IMR-90 (cell line): ENCODE data around the gene CGB1. TPM values are rescaled to one million over a fixed set of nuclear protein-coding genes. Genes with fewer than 3 reads are reported as not detected.
"Not testable (repeated sequence)": the region's sequence is repeated elsewhere in the genome, so short reads cannot be mapped to it uniquely, and the experiment has no call there.

Experiments
- ATAC-seq: fragments of 200-7000 bp; cut with Tn5 transposase; 2 replicates; pipeline ENCODE4 v1.9.1; 2020; ENCODE audit warnings: low read depth, mild to moderate bottlenecking, moderate library complexity
- BruUV-seq: library from RNA; stranded (reverse); fragments of 400-500 nt; replicated peaks from 2 replicates; lab custom pipeline; 2021; lab: Mats Ljungman, UMichigan
- CTCF ChIA-PET: fragments of 300-600 bp; formaldehyde crosslinking; extraction: SDS; loops from one replicate; lab custom pipeline; 2021; ENCODE audit warnings: antibody characterized with exemption; lab: Yijun Ruan, JAX
- POLR2A ChIA-PET: fragments of 300-600 bp; sonication (Branson Sonifier 250); formaldehyde crosslinking; loops from one replicate; lab custom pipeline; 2022; ENCODE audit warnings: antibody characterized with exemption; ENCODE audit not compliant: unreplicated experiment; lab: Charles Lee
- DNase-seq: peaks from one replicate; pipeline ENCODE4 v3.0.0; 2013
- H2AFZ ChIP-seq: replicated peaks from 2 replicates; pipeline ENCODE3; 2013; ENCODE audit warnings: low read length, mild to moderate bottlenecking; ENCODE audit not compliant: poor library complexity
- H2AK5ac ChIP-seq: 2 replicates; pipeline ENCODE4 v1.6.1; 2013; ENCODE audit warnings: low read depth, low read length, inconsistent platforms
- H2AK9ac ChIP-seq: replicated peaks from 2 replicates; pipeline ENCODE3; 2013; ENCODE audit warnings: mild to moderate bottlenecking, low read depth, low read length, moderate library complexity; ENCODE audit not compliant: poor library complexity
- H2BK120ac ChIP-seq: 2 replicates; pipeline ENCODE4 v1.6.1; 2013; ENCODE audit warnings: low read depth, low read length, inconsistent platforms
- H2BK15ac ChIP-seq: 3 replicates; pipeline ENCODE4 v1.6.1; 2013; ENCODE audit warnings: low read depth, low read length, inconsistent platforms
- H2BK20ac ChIP-seq: 2 replicates; pipeline ENCODE4 v1.6.1; 2013; ENCODE audit warnings: low read depth, mild to moderate bottlenecking, inconsistent platforms, low read length, moderate library complexity
- H2BK5ac ChIP-seq: 2 replicates; pipeline ENCODE4 v1.6.1; 2013; ENCODE audit warnings: mild to moderate bottlenecking, low read depth, low read length, inconsistent platforms; ENCODE audit not compliant: poor library complexity, severe bottlenecking
- H3K14ac ChIP-seq: replicated peaks from 2 replicates; pipeline ENCODE4 v1.6.1; 2013; ENCODE audit warnings: low read depth, low read length, inconsistent platforms
- H3K18ac ChIP-seq: 2 replicates; pipeline ENCODE4 v1.6.1; 2013; ENCODE audit warnings: low read depth, low read length, control low read depth
- H3K23ac ChIP-seq: 2 replicates; pipeline ENCODE4 v1.6.1; 2013; ENCODE audit warnings: low read depth, low read length, inconsistent platforms
- H3K27ac ChIP-seq: 2 replicates; pipeline ENCODE4 v1.5.1; 2013; ENCODE audit warnings: mild to moderate bottlenecking, control low read depth, low read length; ENCODE audit not compliant: insufficient read depth
- H3K27me3 ChIP-seq: 2 replicates; pipeline ENCODE4 v1.6.1; 2013; ENCODE audit warnings: low read length; ENCODE audit not compliant: control insufficient read depth, insufficient read depth
- H3K36me3 ChIP-seq: 2 replicates; pipeline ENCODE4 v1.6.1; 2013; ENCODE audit warnings: low read length, mixed read lengths; ENCODE audit not compliant: control insufficient read depth, insufficient read depth
- H3K4ac ChIP-seq: 2 replicates; pipeline ENCODE4 v1.6.1; 2013; ENCODE audit warnings: low read depth, low read length, inconsistent platforms
- H3K4me1 ChIP-seq: 2 replicates; pipeline ENCODE4 v1.6.1; 2013; ENCODE audit warnings: low read length, mixed read lengths; ENCODE audit not compliant: control insufficient read depth, insufficient read depth
- H3K4me2 ChIP-seq: 2 replicates; pipeline ENCODE4 v1.6.1; 2013; ENCODE audit warnings: low read depth, mild to moderate bottlenecking, control low read depth, low read length, moderate library complexity
- H3K4me3 ChIP-seq: 2 replicates; pipeline ENCODE4 v1.5.1; 2013; ENCODE audit warnings: low read depth, mild to moderate bottlenecking, control low read depth, low read length, moderate library complexity; ENCODE audit not compliant: insufficient read depth
- H3K56ac ChIP-seq: 2 replicates; pipeline ENCODE4 v1.6.1; 2013; ENCODE audit warnings: low read length, inconsistent platforms; ENCODE audit not compliant: insufficient read depth; ENCODE audit errors: extremely low read depth
- H3K79me1 ChIP-seq, 2 experiments: 2 replicates each; pipeline ENCODE4 v1.6.1; 2013; ENCODE audit warnings: low read length in 2 of 2, inconsistent platforms in 1 of 2, low read depth in 1 of 2
- H3K9ac ChIP-seq: 2 replicates; pipeline ENCODE4 v1.6.1; 2013; ENCODE audit warnings: low read depth, low read length, control low read depth
- H3K9me1 ChIP-seq: 2 replicates; pipeline ENCODE4 v1.6.1; 2013; ENCODE audit warnings: low read length, inconsistent platforms; ENCODE audit not compliant: insufficient read depth
- H3K9me3 ChIP-seq: 2 replicates; pipeline ENCODE4 v1.6.1; 2013; ENCODE audit warnings: low read length; ENCODE audit not compliant: control insufficient read depth, insufficient read depth
- H4K20me1 ChIP-seq: 2 replicates; pipeline ENCODE4 v1.6.1; 2013; ENCODE audit warnings: low read length, inconsistent platforms; ENCODE audit not compliant: insufficient read depth
- H4K5ac ChIP-seq: 2 replicates; pipeline ENCODE4 v1.6.1; 2013; ENCODE audit warnings: mild to moderate bottlenecking, low read depth, low read length, control low read depth
- H4K8ac ChIP-seq, 2 experiments: 2 replicates each; pipeline ENCODE4 v1.6.1; 2013; ENCODE audit warnings: low read depth in 2 of 2, low read length in 2 of 2, control low read depth in 1 of 2, inconsistent platforms in 1 of 2
- H4K91ac ChIP-seq: 2 replicates; pipeline ENCODE4 v1.6.1; 2013; ENCODE audit warnings: low read depth, low read length, inconsistent platforms; ENCODE audit not compliant: insufficient read depth
- RAD21 ChIP-seq: IDR thresholded peaks from 2 replicates; pipeline ENCODE4 v1.6.1; 2012; ENCODE audit warnings: low read length, improper control_type of control experiment
- SMC3 ChIP-seq: fragments of 150-350 bp; IDR thresholded peaks from 2 replicates; pipeline ENCODE4 v1.6.1; 2016; ENCODE audit warnings: low read depth, mild to moderate bottlenecking, antibody characterized with exemption, low read length, moderate library complexity
- whole genome bisulfite sequencing, 2 experiments: methylation state at CpG; one replicate each; pipeline versions ENCODE4 v1.1.5 to v1.1.7; 2013; ENCODE audit warnings: missing lambda C conversion rate in 2 of 2; ENCODE audit not compliant: insufficient read length in 1 of 2; ENCODE audit errors: extremely low coverage in 2 of 2; 5-methylcytosine and 5-hydroxymethylcytosine counted together
- dilution Hi-C: fragments of 300-500 bp; cut with HindIII; formaldehyde crosslinking; loops from one replicate; pipeline ENCODE4 v1.14.3; 2018; ENCODE audit warnings: low sequenced_read_pairs; ENCODE audit not compliant: unreplicated experiment
- in situ Hi-C: fragments of 300-500 bp; cut with MboI; formaldehyde crosslinking; loops from 3 replicates; pipeline ENCODE4 v1.14.3; 2019; ENCODE audit warnings: low sequenced_read_pairs, inconsistent platforms, mixed read lengths
- intact Hi-C: fragments of 100-400 bp; cut with micrococcal nuclease; formaldehyde crosslinking; loops from 2 replicates; pipeline ENCODE4 v1.10.0; 2022
- polyA plus RNA-seq, 3 experiments: library from polyadenylated mRNA; depleted of rRNA; stranded (reverse); fragments of >200 nt; gene quantifications; 2 replicates each; pipeline ENCODE4 v1.2.3, GENCODE V29; 2012; ENCODE audit warnings: low replicate concordance in 1 of 3
- total RNA-seq: library from RNA; depleted of rRNA; stranded (reverse); fragments of >200 nt; gene quantifications from 2 replicates; pipeline ENCODE4 v1.2.3, GENCODE V29; 2012
- TF ChIP-seq, protein P1 (sequence below): conservative IDR thresholded peaks from 2 replicates; pipeline ENCODE4 v1.5.1; 2012; ENCODE audit warnings: mild to moderate bottlenecking, low read depth, low read length, improper control_type of control experiment

CGB1 gene
- total and polyA plus RNA-seq, 2 of the 4 experiments (the other 2 are of a cell fraction): not detected

DNA sequence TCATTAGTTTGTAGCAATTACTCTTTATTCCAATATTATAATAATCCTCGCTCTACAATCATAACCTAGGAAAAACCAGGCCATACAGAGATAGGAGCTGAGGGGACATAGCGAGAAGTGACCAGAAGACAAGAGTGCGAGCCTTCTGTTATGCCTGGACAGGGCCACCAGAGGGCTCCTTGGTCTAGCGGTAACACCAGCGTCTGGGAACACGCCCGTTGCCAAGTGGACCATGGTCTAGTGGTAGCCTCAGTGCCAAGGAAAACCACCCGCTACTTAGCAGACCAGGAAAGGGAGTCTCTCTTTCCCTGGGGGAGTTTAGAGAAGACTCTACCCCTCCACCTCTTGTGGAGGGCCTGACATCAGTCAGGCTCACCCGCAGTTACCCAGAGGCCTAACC lies 38.2 kb upstream of the CGB1 start:
- H3K4me3 ChIP-seq, in situ Hi-C loops, H3K9me1 ChIP-seq, H4K20me1 ChIP-seq, H3K9ac ChIP-seq, H3K23ac ChIP-seq, H4K91ac ChIP-seq, H3K4me2 ChIP-seq, H3K4me1 ChIP-seq, H2BK120ac ChIP-seq, H4K5ac ChIP-seq, H3K56ac ChIP-seq, H3K36me3 ChIP-seq, POLR2A ChIA-PET, H3K27ac ChIP-seq, H2AFZ ChIP-seq, H2BK20ac ChIP-seq, H2AK5ac ChIP-seq, H3K79me1 ChIP-seq, H3K14ac ChIP-seq, dilution Hi-C loops, H2BK15ac ChIP-seq, H2AK9ac ChIP-seq, ATAC-seq, H3K4ac ChIP-seq, H3K18ac ChIP-seq, H4K8ac ChIP-seq, BruUV-seq, H2BK5ac ChIP-seq: not testable (repeated sequence)
- peak; percentile 51 for DNase-seq
- Histone ChIP-seq H3K9me3 (peaks cover 13% of the 10 kb centered on the region), H3K27me3 (peaks cover 32% of the 10 kb centered on the region)
- TF ChIP-seq SMC3 (peak; percentile 51), RAD21 (peak; percentile 52)
- TF ChIP-seq, protein P1, sequence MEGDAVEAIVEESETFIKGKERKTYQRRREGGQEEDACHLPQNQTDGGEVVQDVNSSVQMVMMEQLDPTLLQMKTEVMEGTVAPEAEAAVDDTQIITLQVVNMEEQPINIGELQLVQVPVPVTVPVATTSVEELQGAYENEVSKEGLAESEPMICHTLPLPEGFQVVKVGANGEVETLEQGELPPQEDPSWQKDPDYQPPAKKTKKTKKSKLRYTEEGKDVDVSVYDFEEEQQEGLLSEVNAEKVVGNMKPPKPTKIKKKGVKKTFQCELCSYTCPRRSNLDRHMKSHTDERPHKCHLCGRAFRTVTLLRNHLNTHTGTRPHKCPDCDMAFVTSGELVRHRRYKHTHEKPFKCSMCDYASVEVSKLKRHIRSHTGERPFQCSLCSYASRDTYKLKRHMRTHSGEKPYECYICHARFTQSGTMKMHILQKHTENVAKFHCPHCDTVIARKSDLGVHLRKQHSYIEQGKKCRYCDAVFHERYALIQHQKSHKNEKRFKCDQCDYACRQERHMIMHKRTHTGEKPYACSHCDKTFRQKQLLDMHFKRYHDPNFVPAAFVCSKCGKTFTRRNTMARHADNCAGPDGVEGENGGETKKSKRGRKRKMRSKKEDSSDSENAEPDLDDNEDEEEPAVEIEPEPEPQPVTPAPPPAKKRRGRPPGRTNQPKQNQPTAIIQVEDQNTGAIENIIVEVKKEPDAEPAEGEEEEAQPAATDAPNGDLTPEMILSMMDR: peak; percentile 58
- no CpG with 5 or more reads among the region's 9 CpGs for WGBS, 2 experiments
- intact Hi-C loops: loop anchor here (1.0 to 5.0 kb wide), 2 partner anchors 70 to 83 kb away; partner anchors contain the start of genes GYS1 and RUVBL2
- CTCF ChIA-PET: interaction anchor here (0.8 to 1.8 kb wide), 4 partner anchors 8 to 82 kb away, joined by 3 to 4 read pairs (median 4); partner anchors contain the start of genes CGB7, GYS1, NTF4 and RUVBL2
